NCI-H748 treated with DMSO at 0.1 percent for 48 hours (cell line): ENCODE results near the gene PELI1.
A peak's percentile ranks its signal among the peaks of the same experiment; 100 is the strongest.
"Not testable (repeated sequence)": the region's sequence is repeated elsewhere in the genome, so short reads cannot be mapped to it uniquely, and the experiment has no call there.

Source experiments
- DNase-seq: peaks from one replicate; lab custom pipeline; 2025; lab: John Stamatoyannopoulos, UW

Gene PELI1

DNA sequence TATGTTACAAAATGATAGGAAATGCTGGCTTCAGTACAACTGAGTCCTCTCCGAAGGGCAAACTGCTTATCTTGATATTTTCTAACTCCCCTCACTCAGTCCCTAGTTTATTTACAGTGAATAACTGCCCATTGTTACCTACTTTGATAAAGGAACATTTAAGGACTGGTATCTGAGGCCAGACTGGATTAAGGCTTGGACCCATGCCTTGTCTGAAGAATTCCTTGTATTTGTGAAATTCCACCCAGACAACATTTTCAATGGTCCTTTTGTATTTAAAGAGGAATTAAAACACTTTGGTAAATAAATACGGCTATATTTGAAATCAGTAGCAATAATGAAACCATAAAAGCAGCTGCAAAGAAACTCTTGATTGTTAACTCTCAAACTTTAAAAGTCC, 58.3 kb downstream of the PELI1 start:
- DNase-seq, result no peak

- no peak for DNase-seq
Measured at GRCh38 chr2:64081046-64081445, 63.2 kb downstream of the PELI1 start.

- DNase-seq, result no peak
Measured at GRCh38 chr2:64080179-64080578, 64.0 kb downstream of the PELI1 start.

DNA sequence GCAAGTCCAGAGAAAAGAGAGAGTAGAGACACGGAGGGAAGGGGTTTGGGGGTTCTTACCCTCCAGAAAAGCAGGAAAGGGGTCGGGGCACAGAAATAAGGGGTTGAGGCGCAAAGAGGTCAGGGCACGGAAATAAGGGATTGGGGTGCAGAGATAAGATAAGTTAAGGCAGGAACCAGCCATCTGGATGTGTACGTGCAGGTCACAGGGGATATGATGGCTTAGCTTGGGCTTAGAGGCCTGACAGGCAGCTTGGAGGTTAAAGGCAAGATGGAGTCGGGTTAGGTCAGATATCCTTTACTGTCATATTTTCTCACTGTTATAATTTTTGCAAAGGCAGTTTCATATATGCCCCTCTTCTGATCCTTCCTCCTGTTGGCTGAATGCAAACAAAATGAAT, 64.5 kb downstream of the PELI1 start:
- not testable (repeated sequence) for DNase-seq

- DNase-seq, result not testable (repeated sequence)
Measured at GRCh38 chr2:64076828-64077227, 67.4 kb downstream of the PELI1 start.

DNA sequence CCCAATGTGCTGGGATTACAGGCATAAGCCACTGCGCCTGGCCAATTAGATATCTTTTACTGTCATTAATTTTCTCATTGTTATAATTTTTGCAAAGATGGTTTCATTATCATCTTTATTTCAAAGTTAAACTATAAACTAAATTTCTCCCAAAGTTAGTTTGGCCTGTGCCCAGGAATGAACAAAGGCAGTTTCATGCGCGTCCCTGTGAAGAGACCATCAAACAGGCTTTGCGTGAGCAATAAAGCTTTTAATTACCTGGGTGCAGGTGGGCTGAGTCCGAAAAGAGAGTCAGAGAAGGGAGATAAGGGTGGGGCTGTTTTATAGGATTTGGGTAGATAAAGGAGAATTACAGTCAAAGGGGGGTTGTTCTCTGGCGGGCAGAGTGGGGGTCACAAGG, 69.6 kb downstream of the PELI1 start:
- DNase-seq, result not testable (repeated sequence)

- DNase-seq, result no peak
Measured at GRCh38 chr2:64067326-64067725, 76.9 kb downstream of the PELI1 start.

DNA sequence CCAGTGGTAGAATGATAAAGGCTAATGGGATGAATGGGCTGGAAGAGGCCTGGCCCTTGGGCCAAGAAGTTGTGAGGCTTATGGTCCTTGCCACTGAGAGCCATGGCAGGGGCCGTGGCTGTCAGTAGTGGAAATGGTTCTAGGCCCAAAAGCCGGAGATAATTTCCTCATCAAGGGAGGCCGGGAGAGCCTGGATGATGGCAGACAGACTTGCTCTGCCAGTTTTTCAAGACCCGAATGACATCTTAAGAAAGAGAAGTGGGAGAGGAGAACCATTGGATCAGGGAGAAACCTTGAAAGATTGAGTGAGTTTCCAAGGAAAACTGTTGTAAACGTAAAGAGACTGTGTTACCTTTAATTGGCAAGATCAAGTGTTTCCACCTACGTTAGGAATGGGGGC, 78.7 kb downstream of the PELI1 start:
- no peak for DNase-seq

DNA sequence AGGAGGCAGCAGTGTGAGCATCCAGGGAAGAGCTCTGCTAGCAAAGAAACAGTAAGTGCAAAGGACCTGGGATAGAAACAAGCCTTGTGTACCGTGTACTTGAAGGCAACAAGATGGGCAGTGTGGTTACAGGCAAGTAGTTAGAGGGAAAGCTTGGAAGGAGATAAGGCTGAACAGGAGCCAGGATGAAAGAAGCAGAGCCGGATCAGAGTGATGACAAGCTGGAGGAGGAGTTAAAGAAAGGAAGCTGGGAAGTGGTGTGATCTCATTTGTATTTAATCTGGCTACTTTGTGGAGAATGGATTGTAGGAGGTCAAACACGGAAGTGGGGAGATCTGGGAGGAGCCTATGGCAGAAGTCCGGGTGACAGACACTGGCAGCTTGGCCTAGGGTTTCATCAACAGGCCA, 80.3 kb downstream of the PELI1 start:
- DNase-seq, result no peak

- no peak for DNase-seq
Measured at GRCh38 chr2:64063454-64063853, 80.8 kb downstream of the PELI1 start.

GRCh38 chr2:64062840-64063239, 81.4 kb downstream of the PELI1 start:
- DNase-seq, result no peak

GRCh38 chr2:64059270-64059669, 85.0 kb downstream of the PELI1 start:
- DNase-seq, result no peak

DNA sequence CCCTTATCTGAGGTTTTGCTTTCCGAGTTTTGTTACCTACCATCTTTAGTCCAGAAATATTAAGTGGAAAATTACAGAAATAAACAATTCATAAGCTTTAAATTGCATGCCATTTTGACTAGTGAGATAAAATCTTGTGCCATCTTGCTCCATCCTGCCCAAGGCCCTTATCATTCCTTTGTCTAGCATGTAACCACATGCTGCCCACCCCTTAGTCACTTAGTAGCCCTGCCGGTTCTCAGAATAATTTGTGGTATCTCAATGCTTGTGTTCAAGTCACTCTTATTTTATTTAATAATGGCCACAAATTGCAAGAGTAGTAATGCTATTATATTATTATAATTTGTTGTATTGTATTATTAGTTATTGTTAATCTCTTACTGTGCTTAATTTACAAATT, 88.2 kb downstream of the PELI1 start:
- DNase-seq, result no peak

- DNase-seq, result no peak
Measured at GRCh38 chr2:64054161-64054915, 89.9 kb downstream of the PELI1 start.

GRCh38 chr2:64052463-64053241, 91.6 kb downstream of the PELI1 start:
- no peak for DNase-seq

DNA sequence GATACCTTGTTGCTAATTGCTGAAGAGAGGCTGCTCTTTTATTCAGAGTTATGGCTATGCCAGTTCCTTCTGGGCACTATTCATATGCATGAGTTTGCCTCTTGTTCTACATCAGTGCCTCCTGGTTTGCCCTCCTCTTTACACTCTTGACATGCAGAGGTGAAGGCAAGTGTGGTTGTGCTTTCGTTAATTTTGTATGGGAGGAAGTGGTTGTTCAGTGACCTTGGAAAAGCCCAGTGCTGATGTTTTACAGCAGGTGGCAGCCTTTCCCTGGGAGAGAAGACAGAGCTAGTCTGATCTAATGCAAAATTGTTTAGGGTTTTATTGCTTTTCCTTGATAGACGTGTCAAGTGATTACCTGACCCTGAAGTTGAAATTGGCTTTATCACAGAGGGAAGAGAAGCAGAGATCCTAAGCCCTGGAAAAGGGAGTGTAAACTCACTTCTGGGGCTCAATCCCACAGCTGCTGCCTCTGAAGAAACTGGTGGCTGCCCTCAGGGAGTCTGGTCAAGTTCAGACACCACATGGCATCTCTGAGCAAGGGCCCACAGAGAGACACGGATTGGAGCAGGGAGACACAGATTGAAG, 94.5 kb downstream of the PELI1 start:
- peak; percentile 63 for DNase-seq

DNA sequence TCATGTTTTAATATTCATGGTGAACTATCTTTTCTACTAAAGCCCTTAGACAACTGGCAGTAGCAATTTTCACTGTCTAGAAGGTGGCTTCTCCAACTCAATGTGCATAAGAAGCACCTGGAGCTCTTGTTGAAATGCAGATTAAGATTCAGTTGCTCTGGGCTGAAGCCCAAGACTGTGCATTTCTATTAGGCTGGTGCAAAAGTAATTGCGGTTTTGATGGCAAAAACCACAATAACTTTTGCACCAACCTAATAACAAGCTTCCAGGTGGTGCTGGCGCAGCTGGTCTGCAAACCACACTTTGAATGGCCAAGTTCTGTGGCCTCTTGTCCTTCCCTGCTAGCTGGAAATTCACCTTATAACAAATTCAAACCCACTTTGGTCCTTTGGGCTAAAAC, 98.3 kb downstream of the PELI1 start:
- no peak for DNase-seq
